ENCODE results near the gene SH3PXD2B. TPM values are rescaled to one million over a fixed set of nuclear protein-coding genes. Genes with fewer than 3 reads are reported as not detected.

The SH3PXD2B gene
- total and polyA plus RNA-seq, 2 donors (not counting 1 experiment from before 2014, with no cell fraction given), result 12.6 to 21.1 TPM

DNA sequence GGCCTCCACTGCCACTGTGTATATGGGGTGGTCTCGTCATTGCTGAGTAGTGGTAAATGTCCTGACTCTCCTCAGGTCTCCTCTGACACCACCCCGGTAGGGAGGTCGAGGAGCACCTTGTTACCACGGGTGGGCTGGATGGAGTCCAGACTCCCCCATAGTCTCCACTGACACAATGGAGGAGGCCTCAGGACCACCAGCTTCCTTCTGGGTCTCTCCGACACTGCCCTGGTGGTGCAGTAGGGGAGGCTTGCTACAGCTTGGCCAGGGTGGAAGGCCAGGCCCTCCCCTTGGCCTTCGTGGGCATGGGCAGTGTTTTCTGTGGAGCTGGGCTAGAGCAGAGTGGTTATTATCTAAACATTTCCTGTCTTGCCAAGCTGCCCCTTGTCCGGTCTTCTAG, 15.4 kb upstream of the SH3PXD2B start:
- Histone ChIP-seq H3K36me3 (ENCODE audit: control insufficient read depth, insufficient read depth, low read length) (no peaks in the 10 kb centered on the region), H3K27ac (ENCODE audit: insufficient read depth, low read length) (no peak overlapping the region), H3K4me3 (replicated peaks in 1 of 4; ENCODE audit: control extremely low read depth in 1 of 4, insufficient read depth in 1 of 4, low read depth in 3 of 4, low read length in 4 of 4) (no peak overlapping the region), H3K9me3 (ENCODE audit: control insufficient read depth, insufficient read depth, low read depth, low read length) (no peaks in the 10 kb centered on the region), H3K9ac (ENCODE audit: insufficient read depth, low read length) (no peak overlapping the region), H3K4me2 (ENCODE audit: extremely low read depth, insufficient read depth, low read length) (no peak overlapping the region), H4K20me1 (ENCODE audit: control insufficient read depth, extremely low read depth, insufficient read depth, low read length) (no peaks in the 10 kb centered on the region), H3K79me2 (ENCODE audit: control insufficient read depth, insufficient read depth, low read length) (no peaks in the 10 kb centered on the region), H3K4me1 (ENCODE audit: control insufficient read depth, extremely low read depth, insufficient read depth, low read length) (no peaks in the 10 kb centered on the region), H2AFZ (ENCODE audit: low read length) (no peak overlapping the region), H3K27me3 (ENCODE audit: control insufficient read depth, insufficient read depth, low read length) (peaks cover 8% of the 10 kb centered on the region)
- TF ChIP-seq EZH2 (IDR thresholded peaks at IDR 0.05; ENCODE audit: low read length, missing control alignments), result no peak
- TF ChIP-seq, protein P1, sequence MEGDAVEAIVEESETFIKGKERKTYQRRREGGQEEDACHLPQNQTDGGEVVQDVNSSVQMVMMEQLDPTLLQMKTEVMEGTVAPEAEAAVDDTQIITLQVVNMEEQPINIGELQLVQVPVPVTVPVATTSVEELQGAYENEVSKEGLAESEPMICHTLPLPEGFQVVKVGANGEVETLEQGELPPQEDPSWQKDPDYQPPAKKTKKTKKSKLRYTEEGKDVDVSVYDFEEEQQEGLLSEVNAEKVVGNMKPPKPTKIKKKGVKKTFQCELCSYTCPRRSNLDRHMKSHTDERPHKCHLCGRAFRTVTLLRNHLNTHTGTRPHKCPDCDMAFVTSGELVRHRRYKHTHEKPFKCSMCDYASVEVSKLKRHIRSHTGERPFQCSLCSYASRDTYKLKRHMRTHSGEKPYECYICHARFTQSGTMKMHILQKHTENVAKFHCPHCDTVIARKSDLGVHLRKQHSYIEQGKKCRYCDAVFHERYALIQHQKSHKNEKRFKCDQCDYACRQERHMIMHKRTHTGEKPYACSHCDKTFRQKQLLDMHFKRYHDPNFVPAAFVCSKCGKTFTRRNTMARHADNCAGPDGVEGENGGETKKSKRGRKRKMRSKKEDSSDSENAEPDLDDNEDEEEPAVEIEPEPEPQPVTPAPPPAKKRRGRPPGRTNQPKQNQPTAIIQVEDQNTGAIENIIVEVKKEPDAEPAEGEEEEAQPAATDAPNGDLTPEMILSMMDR (conservative IDR thresholded peaks at IDR 0.05 in 1 of 2, IDR thresholded peaks at IDR 0.05 in 1 of 2; ENCODE audit: low read depth in 1 of 2, low read length in 2 of 2), result no peak
- no peak for DNase-seq (ENCODE audit: low read depth in 2 of 2)

DNA sequence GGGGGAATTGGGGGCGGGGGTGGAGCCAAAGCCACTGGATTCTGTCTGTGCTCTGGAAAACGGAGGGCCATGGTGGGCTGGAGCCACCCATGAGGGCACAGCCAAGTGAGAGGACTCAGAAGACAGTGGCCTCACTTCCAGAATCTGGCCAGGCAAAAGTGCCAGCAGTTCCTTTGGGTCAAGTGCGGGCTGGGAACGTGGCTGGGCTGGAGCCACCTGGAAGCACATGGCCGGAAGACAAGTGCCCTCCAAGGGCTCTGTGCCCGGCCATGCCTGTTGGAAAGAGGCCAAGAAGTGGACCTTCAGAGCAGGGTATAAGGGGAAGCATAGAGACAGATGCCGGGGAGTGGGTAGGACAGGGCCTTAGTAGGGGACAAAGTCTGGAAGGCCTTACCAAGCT, 11.7 kb upstream of the SH3PXD2B start:
- Histone ChIP-seq H4K20me1 (ENCODE audit: control insufficient read depth, extremely low read depth, insufficient read depth, low read length) (no peaks in the 10 kb centered on the region), H3K9me3 (ENCODE audit: control insufficient read depth, insufficient read depth, low read depth, low read length) (no peaks in the 10 kb centered on the region), H3K4me3 (replicated peaks in 1 of 4; ENCODE audit: control extremely low read depth in 1 of 4, insufficient read depth in 1 of 4, low read depth in 3 of 4, low read length in 4 of 4) (no peak overlapping the region), H3K27ac (ENCODE audit: insufficient read depth, low read length) (no peak overlapping the region), H2AFZ (ENCODE audit: low read length) (no peak overlapping the region), H3K36me3 (ENCODE audit: control insufficient read depth, insufficient read depth, low read length) (no peaks in the 10 kb centered on the region), H3K4me1 (ENCODE audit: control insufficient read depth, extremely low read depth, insufficient read depth, low read length) (no peaks in the 10 kb centered on the region), H3K27me3 (ENCODE audit: control insufficient read depth, insufficient read depth, low read length) (peaks cover 3% of the 10 kb centered on the region), H3K9ac (ENCODE audit: insufficient read depth, low read length) (no peak overlapping the region), H3K79me2 (ENCODE audit: control insufficient read depth, insufficient read depth, low read length) (no peaks in the 10 kb centered on the region), H3K4me2 (ENCODE audit: extremely low read depth, insufficient read depth, low read length) (no peak overlapping the region)
- TF ChIP-seq, protein P1 (conservative IDR thresholded peaks at IDR 0.05 in 1 of 2, IDR thresholded peaks at IDR 0.05 in 1 of 2; ENCODE audit: low read depth in 1 of 2, low read length in 2 of 2), result no peak
- no peak for TF ChIP-seq EZH2 (IDR thresholded peaks at IDR 0.05; ENCODE audit: low read length, missing control alignments)
- DNase-seq (ENCODE audit: low read depth in 2 of 2), result no peak

DNA sequence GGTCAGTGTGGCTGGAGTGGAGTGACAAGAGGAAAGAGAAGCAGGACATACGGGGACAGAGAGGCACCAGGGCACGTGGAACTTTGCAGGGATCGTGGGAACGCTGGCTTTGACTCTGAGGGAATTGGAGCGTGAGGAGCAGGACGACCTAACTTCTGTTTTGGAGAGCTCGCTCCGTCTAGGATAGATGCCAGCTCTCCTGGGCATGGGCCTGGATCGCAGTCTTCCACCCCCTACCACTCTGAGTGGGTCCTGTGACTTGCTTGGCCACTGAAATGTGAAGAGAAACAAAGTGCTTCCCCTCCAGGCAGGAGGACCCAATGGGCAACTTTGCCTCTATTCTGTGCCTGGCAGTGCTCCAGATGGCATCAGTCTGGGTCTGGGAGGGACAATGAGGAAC, 8.7 kb upstream of the SH3PXD2B start:
- DNase-seq (ENCODE audit: low read depth in 2 of 2), result no peak
- H3K36me3 ChIP-seq (ENCODE audit: control insufficient read depth, insufficient read depth, low read length), result no peaks in the 10 kb centered on the region

More for the DNA sequence above, 8.7 kb upstream of the SH3PXD2B start:
- no peaks in the 10 kb centered on the region for H3K9me3 ChIP-seq (ENCODE audit: control insufficient read depth, insufficient read depth, low read depth, low read length)
- no peak for TF ChIP-seq EZH2 (IDR thresholded peaks at IDR 0.05; ENCODE audit: low read length, missing control alignments)
- no peak overlapping the region for H3K4me2 ChIP-seq (ENCODE audit: extremely low read depth, insufficient read depth, low read length)
- H3K4me3 ChIP-seq (replicated peaks in 1 of 4; ENCODE audit: control extremely low read depth in 1 of 4, insufficient read depth in 1 of 4, low read depth in 3 of 4, low read length in 4 of 4), result no peak overlapping the region
- no peaks in the 10 kb centered on the region for H4K20me1 ChIP-seq (ENCODE audit: control insufficient read depth, extremely low read depth, insufficient read depth, low read length)
- no peak overlapping the region for H2AFZ ChIP-seq (ENCODE audit: low read length)
- no peak overlapping the region for H3K9ac ChIP-seq (ENCODE audit: insufficient read depth, low read length)
- H3K4me1 ChIP-seq (ENCODE audit: control insufficient read depth, extremely low read depth, insufficient read depth, low read length), result no peaks in the 10 kb centered on the region
- H3K27me3 ChIP-seq (ENCODE audit: control insufficient read depth, insufficient read depth, low read length), result peaks cover 2% of the 10 kb centered on the region
- H3K27ac ChIP-seq (ENCODE audit: insufficient read depth, low read length), result no peak overlapping the region
- H3K79me2 ChIP-seq (ENCODE audit: control insufficient read depth, insufficient read depth, low read length), result no peaks in the 10 kb centered on the region
